SHP77 (cell line): Measurements from ENCODE around the gene MAP1LC3A.
"Not testable (repeated sequence)": the region's sequence is repeated elsewhere in the genome, so short reads cannot be mapped to it uniquely, and the experiment has no call there.

Source experiments
- DNase-seq, 2 experiments: peaks; one replicate each; lab custom pipeline; 2025; lab: John Stamatoyannopoulos, UW

MAP1LC3A gene

DNA sequence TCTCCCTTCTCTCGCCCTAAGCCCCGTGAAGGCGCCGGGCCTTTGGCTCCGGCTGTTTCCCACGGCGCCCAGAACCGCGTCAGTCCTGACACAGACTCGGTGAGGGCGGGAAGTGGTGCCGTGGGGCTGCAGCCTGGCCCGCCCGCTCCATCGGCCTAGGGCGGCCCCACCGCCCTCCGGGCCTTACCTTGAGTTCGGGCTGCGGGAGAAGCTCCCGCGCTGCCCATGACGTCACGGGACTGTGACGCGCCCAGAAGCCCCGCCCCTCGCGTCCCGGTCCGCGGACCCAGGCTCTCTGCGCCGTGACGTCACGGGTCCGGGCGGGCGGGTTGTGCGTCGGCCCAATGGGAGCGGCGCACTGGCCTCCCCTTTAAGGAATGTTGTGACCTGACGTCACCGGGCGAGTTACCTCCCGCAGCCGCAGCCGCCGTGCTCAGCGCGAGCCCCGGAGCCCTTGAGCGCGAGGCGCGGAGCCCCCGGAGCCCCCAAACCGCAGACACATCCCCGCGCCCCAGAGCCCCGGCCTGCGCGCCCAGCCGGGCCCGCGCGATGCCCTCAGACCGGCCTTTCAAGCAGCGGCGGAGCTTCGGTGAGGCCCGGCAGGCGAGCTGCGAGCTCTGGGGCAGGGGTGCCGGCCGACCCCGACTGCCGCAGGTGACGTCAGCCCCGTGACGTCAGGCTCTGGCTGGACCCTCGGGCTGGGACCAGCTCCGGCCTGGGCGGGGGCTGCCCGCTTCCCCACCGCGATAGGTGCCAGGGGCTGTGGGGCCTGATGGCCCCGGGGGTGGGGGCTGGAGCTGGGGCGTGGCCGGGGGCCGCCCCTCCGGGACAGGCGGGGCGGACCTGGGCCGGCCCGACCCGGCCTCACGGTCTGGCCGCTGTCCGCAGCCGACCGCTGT lies at the start of gene MAP1LC3A:
TSS of gene MAP1LC3A (plus strand) at position 399 of the 899 bp plus-strand sequence. CDS start at position 550, 151 bp downstream.
- DNase-seq: peak; percentile 43 to 68

DNA sequence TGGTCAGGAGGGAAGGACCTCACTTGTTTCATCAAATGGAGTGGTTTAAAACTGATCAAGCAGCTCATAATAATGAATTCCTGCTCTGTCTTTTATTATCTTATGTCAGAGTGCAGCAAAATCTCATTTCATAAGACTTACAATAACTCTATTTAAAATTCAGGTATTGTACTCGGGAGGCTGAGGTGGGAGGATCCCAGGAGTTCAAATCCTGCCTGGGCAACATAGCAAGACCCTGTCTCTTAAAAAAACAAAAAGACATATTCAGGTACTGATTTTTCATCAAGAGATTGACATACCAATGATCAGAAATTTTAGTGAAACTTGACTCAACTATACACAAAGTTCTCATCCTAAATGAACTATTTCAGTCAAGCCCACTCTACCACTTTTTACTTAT lies 47.9 kb upstream of the MAP1LC3A start:
- DNase-seq: no peak

DNA sequence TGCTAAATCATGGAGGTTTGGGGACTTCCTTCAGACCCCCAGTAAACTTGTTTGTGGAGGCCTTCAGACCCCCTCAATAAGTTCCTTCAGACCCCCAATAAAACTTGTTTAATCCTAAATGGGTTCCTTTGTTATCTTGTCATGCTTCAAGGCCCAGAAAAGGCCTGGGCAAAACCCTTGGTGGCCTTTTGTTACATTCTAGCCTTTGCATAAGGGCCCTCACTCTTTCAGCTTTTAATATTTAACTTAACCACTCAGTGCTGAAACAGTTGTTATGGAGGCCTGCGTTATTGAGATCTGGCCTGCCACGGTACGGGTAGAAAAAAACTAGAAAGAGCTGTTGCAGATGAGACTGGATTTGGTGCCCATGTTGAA lies 46.6 kb upstream of the MAP1LC3A start:
- no peak for DNase-seq

DNA sequence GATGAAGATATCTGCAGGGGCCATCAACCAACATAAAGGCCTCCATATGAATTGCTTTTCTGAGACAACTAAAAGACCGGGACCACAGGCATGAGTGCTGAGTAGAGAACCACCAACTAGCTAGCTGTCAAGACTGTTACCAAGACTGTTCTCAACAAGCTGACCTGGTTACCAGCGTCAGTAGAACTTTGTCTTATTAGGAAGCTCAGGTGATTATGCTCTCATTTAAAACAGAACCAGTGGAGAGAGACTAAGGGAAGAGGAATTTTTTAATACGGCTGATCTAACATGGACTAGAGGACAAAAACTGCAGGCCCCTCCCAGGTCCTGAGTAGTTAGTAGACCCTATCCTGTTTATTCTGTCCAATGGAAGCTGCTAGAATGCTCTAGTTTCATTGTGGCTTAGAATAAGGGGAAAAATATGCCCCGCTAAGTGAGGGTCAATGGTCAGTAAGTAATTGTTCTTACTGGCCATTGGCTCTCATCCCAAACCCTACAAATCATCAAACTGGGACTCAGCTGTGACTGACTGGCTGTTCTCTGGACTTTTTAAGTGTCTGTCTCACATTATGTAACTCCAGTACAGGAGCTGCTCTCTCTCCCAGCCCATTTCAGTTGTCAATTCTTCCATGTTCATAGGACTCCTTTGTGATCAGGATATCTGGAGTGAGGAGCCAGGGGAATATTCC lies 46.1 kb upstream of the MAP1LC3A start:
- DNase-seq: no peak

DNA sequence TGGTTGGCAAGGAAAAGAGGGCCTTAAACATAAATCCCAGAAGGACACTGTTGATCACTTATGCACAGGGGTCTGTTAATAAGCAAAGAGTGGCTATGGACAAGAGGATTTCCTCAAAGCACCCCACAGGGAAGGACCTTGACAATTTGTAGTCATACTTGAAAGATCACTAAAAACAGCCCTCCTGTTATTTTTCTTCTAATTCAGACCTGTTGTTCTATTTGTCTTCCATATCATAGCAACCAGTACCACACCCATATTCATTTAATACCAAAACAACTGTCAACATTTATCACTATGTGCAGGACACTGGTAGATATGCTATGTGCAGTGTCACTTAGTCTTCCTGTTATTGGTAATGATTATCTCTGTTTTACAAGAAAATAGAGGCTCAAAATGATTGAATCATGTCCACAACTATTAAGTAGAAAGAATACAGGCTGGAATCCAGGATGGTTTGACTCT lies 45.5 kb upstream of the MAP1LC3A start:
- DNase-seq: no peak

DNA sequence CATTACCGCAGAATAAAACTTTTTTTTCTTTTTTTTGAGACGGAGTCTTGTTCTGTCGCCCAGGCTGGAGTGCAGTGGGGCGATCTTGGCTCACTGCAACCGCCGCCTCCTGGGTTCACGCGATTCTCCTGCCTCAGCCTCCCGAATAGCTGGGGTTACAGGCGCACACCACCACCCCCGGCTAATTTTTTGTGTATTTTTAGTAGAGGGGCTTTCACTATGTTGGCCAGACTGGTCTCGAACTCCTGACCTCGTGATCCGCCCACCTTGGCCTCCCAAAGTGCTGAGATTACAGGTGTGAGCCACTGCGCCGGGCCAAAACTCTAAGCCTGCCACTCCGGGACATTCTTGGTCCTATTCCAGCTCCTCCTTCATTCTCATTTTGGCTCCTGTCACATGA lies 44.5 kb upstream of the MAP1LC3A start:
- DNase-seq: not testable (repeated sequence)

- no peak for DNase-seq
These were observed 43.5 kb upstream of the MAP1LC3A start for GRCh38 chr20:34514897-34515483.

- peak; percentile 76 to 78 for DNase-seq
These were observed 42.9 kb upstream of the MAP1LC3A start for GRCh38 chr20:34515484-34516246.

DNA sequence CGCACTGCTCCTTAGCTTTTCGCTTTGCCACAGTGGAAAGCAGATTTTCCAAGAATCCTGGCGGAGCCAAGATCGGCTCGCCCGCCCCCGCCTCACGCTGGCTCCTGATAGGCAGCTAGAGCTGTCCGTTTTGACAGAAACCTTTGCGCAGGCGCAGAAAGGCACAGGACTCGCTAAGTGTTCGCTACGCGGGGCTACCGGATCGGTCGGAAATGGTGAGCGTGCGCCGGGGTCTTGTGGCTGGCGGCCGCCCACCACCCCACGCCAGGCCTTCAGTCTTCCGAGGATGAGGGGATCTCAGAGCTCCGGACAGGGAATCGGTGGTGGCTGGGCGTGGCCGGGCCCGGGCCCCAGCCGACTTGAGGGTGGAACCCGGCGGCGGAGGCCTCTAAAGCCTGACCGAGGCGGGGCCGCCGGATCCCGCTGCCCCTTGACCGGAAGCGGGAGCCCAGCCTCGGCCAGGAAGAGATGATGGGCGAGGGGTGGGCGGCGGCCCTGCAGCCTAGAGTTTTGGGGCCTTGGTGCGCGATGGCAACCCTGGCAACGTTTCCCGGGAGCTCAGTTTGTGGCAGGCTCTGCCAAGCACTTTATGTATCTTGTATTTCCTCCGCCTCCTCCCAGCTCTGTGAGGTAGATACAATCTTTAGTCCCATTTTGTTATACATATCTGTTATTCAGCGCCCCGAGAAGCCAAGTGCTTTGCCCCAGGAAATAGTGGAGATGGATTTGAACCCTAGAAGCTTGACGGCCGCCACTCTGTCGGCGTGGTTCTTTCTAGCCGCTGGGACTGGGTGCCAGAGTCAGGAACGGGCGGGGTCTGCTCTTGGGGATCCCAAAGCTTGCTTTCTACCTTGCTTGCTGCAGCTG lies 42.0 kb upstream of the MAP1LC3A start, which contains the start of gene DYNLRB1:
TSS of gene DYNLRB1 (plus strand) at position 176 of the 867 bp plus-strand sequence. CDS start at position 213, 37 bp downstream.
- DNase-seq: peak; percentile 95

- DNase-seq: no peak
These were observed 41.4 kb upstream of the MAP1LC3A start for GRCh38 chr20:34517114-34517505.

GRCh38 chr20:34518863-34519262 lies 39.7 kb upstream of the MAP1LC3A start:
- not testable (repeated sequence) for DNase-seq

DNA sequence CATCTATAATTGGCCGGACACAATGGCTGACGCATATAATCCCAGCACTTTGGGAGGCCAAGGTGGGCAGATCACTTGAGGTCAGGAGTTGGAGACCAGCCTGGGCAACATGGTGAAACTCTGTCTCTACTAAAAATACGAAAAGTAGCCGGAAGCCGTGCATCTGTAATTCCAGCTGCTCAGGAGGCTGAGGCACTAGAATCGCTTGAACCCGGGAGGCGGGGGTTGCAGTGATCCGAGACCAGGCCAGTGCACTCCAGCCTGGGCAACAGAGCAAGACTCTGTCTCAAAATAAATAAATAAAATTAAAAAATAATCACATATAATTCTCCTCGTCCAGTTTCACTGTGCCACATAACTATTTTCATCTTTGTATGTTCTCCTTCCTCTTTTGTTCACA lies 38.7 kb upstream of the MAP1LC3A start:
- DNase-seq: not testable (repeated sequence)

DNA sequence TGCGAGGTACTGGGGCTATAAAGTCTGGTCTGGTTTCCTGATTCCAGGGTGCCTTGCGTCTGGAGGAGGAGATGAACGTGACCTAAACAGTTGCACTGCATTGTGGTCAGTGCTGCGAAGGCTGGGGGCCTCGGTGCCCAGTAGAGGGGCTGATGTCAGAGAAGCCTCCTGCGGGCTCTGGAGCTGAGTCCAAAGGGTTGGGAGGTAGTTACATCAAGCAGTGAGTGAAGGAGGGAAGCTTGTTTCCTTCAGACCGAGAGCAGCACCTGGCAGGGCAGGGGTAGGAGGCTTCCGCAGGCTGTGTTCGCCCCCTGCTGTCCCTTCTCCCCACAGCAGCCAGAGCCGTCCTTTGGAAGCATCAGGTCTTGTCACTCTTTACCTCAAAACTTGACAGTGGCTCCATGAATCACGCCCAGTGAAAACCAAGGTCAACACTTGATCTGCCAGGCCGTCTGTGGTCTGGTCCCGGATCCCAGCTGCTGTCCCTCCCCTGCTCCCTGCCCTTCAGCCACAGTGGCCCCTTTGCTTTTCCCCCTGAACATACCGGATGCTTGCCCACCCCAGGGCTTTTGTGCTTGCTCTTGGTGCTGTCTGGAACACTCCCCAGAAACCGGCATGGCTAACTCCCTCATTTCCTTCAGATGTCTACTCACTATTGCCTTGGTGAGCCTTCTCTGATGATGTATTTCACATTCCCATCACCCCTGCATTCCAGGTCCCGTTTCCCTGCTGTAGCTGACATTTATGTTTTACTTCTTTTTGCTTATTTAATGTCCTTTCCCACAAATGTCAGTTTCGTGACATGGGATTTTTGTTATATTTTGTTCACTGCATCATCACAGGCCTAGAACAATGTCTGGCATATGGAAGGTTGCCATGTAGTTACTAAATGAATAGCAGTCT lies 35.3 kb upstream of the MAP1LC3A start:
- peak; percentile 59 to 68 for DNase-seq

DNA sequence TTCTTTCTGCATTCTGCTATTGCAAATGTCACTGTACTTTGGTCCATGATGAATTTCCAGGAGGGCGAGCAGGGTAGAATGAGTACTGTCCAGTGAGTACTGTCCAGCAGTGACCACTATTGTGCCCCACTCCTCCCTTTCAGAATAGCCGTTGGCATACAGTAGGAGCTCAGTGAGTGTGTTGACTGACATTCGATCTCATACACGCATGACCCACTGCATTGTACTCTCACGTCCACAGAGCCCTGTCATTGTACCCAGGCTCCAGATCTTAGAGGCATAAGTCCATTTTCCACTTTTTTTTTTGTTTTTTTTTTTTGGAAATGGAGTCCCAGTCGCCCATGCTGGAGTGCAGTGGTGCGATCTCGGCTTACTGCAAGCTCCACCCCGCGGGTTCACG lies 34.1 kb upstream of the MAP1LC3A start:
- DNase-seq: no peak

DNA sequence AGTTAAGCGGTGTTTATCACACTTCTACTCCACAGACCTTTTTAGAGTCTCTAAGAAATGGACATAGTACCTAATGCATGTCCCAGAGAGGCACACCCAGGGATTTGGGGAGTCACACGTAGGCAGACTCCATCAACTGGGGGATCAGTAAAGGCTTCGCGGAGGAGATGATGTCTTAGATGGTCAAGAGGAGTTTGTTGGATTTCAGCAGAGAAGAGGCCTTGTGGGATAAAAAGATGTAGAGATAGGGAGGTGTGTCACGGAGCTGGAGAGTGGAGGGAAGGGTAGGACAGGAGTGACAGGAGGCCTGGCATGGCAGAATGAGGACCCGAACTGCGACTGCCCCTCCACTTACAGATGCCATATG lies 33.2 kb upstream of the MAP1LC3A start:
- no peak for DNase-seq

DNA sequence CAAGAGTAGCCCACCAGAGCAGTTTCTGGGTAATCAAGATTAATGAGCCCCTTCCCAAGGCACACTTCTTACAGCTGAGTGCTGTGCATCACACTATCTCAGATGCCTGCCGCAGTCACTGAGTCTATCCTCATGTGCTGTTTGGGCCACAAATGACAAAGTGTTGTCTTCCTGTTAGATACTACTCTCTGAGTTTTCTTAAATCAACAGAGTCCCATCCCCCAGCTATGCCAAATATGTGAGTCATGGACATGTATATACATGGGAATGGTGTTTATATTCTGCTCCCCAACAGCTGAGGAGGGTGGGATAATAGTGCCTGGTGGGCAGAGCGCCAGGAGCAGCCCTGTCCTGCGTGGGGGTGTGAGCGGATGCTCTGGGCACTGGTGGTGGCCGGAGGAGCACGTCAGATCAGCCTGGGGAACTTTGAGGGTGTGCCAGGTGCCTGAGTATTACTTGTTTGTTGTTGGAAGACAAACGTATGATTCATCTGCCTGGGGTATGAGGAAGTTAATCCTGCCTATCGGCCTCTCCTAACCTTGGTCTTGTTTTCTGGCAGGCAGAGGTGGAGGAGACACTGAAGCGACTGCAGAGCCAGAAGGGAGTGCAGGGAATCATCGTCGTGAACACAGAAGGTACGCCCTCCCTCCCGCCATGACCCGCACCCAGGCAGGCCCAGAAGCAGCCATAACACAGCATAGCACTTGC lies 32.7 kb upstream of the MAP1LC3A start:
- DNase-seq: peak; percentile 53 to 66

DNA sequence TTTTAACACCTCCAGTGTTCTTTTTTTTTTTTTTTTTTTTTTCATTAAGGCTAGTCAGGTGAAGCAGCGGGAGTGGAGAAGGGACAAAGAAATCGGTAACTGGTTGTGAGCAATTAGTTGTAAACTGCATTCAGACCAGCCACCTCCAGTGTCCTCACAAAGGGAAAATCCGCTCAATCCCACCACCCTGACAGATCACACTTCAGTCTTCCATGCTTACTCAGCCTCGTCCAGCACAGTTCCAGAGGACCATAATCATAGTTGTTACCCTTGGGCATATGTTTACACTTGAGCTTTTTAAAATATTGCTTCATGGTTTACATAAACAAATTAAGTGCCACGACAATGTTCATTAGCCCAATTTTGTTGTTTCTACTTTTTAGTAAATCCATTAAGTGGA lies 32.1 kb upstream of the MAP1LC3A start:
- no peak for DNase-seq

DNA sequence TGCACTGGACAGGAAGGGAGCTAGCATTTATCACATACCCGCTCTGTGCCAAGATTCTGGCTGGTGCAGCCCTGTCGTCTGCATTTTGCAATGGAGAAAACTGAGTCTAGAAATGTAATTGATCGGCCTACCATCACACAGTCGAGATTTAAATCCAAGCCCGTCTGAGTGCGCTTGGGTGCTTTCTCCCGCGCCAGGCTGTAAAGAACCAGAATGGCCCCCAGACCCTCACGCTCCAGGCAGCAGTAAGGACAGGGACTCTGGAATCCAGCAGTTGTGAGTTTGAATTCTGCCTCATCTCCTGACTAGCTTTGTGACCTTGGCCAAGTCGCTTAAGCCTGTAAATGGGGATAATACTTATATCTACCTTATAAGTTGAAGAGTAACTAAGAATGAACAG lies 31.5 kb upstream of the MAP1LC3A start:
- DNase-seq: no peak

- no peak for DNase-seq
These were observed 29.6 kb upstream of the MAP1LC3A start for GRCh38 chr20:34528921-34529297.
